A172 (cell line): ENCODE results near the gene ATP12A. TPM values are rescaled to one million over a fixed set of nuclear protein-coding genes. Genes with fewer than 3 reads are reported as not detected.

Source experiments
- total RNA-seq: library from RNA; depleted of rRNA; stranded (reverse); fragments of >200 nt; shearing (Covaris generic); gene quantifications from 2 replicates; pipeline ENCODE4 v1.2.3, GENCODE V29; 2014; rRNA removed

Gene ATP12A
- total RNA-seq, 1 experiment from 2014 or later: 0.03 TPM

Other genes with a start within 250 kb of the ATP12A start
- gene PARP4, start 167.6 kb upstream of the ATP12A start, total RNA-seq: 52.9 and 57.3 TPM in 2 replicates
- gene RNF17, start 83.8 kb downstream of the ATP12A start, total RNA-seq: not detected in 2 replicates